ENCODE data around the gene PLA2G15.

Gene PLA2G15

GRCh38 chr16:68227850-68228553 lies 17.2 kb upstream of the PLA2G15 start:
- TF ChIP-seq CTCF (conservative IDR thresholded peaks at IDR 0.05; ENCODE audit: low read depth, low read length), result no peak
- H3K4me3 ChIP-seq (ENCODE audit: low read length), result no peak overlapping the region
- no peak for DNase-seq (ENCODE audit: low read depth)

DNA sequence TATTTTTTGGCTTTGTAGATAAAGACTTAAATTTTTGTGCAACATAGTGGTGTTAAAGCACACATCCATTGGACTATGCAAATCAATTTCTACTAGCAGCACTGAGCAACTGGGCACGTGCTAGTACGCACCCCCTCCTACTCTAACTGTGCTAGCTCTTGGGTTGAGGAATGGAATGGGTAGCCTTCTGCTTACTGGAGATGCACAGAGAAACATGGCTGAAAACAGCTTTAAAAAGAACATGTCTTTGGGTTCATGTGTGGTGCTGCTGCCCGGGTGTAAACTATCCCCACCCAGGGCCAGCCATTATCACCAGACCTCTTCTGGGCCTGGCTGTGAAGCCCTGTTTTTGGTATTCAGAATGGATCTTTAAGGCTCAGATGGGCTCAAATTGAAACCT lies 16.5 kb upstream of the PLA2G15 start:
- no peak for TF ChIP-seq CTCF (conservative IDR thresholded peaks at IDR 0.05; ENCODE audit: low read depth, low read length)
- no peak for DNase-seq (ENCODE audit: low read depth)
- no peak overlapping the region for H3K4me3 ChIP-seq (ENCODE audit: low read length)

DNA sequence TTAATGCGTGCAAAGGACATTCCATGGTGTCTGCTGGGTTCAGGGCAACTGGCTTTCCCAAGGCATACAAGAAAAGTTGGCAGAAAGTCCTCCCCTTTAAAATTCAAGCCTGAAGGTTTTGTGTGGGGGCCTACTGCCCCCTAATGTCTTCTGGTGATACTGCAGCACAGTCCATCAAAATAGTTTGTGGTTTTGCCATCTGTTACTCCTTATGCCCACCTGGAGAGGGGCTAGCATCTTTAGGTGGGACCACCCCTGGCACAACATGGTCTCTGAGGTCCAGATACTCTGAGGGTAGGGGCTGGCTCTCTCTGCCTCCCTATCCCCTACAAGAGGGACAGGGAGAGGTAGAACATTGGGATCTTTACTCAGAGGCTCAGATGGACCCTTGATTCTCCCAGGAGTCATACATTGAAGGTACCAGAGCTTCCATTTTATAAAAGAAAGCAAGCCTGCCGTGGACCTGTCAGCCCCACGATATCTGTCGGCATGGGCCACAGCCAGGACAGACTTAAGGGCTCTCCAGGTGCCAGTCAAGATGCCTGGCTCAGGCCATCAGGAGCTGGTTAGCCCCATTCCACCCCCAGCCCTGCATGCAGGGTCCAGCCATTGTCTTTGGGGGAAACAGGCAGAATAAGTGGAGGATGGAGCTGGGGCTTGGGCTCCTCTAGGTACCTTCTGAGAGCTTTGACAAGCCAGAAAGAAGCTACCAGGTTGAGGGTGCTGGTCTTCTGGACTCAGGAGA lies 15.6 kb upstream of the PLA2G15 start:
- no peak overlapping the region for H3K4me3 ChIP-seq (ENCODE audit: low read length)
- peak; percentile 94 for TF ChIP-seq CTCF (conservative IDR thresholded peaks at IDR 0.05; ENCODE audit: low read depth, low read length)
- no peak for DNase-seq (ENCODE audit: low read depth)

DNA sequence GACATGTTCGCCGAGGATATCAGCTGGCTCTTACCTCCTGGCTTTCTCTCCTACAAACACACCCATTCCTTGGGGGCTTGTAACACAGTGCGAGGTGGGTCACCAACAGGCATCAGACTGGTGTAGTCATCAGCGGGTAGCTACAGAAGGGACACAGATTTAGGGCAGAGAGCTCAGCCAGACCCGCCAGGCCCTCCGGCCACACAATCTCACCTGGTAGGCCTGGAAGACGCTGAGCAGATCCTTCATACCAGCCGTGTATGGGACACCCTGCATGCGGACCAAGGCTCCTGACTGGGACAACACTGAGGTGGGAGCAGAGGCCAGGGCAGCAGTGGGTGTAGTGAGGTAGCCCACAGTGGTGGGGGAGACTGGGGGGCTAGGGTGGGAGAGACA lies 15.0 kb upstream of the PLA2G15 start:
- DNase-seq (ENCODE audit: low read depth), result no peak
- H3K4me3 ChIP-seq (ENCODE audit: low read length), result no peak overlapping the region
- no peak for TF ChIP-seq CTCF (conservative IDR thresholded peaks at IDR 0.05; ENCODE audit: low read depth, low read length)

- no peak for TF ChIP-seq CTCF (conservative IDR thresholded peaks at IDR 0.05; ENCODE audit: low read depth, low read length)
- H3K4me3 ChIP-seq (ENCODE audit: low read length), result no peak overlapping the region
- no peak for DNase-seq (ENCODE audit: low read depth)
Measured at GRCh38 chr16:68230956-68231355, 14.2 kb upstream of the PLA2G15 start.

GRCh38 chr16:68231384-68232136 lies 13.6 kb upstream of the PLA2G15 start:
- TF ChIP-seq CTCF (conservative IDR thresholded peaks at IDR 0.05; ENCODE audit: low read depth, low read length), result no peak
- no peak overlapping the region for H3K4me3 ChIP-seq (ENCODE audit: low read length)
- no peak for DNase-seq (ENCODE audit: low read depth)
